ENCODE measurements around the gene LRP6.

The LRP6 gene

DNA sequence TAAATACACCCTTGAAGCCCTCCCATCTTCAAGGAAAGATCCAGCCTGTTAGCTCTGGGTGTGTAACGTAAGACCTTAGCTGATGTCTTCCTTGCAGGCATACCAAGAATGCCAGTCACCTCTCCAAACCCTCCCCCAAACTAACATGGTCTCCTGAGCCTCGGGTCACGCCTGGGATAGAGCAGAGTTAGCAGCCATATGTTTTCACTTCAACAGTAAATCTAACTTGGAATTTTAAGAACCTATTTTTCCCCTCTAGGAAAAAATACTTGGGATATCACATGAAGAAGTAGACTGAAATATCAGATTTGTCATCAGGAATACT lies 168.2 kb downstream of the LRP6 start:
- Histone ChIP-seq H3K36me3 (no peaks in the 10 kb centered on the region), H3K4me1 (ENCODE audit: control insufficient read depth in 1 of 2, insufficient read depth in 1 of 2, low read depth in 1 of 2, low read length in 1 of 2) (no peaks in the 10 kb centered on the region), H3K9me3 (no peaks in the 10 kb centered on the region), H3K4me3 (ENCODE audit: low read depth in 1 of 2, low read length in 1 of 2) (no peak overlapping the region), H3K27me3 (peaks cover 6% of the 10 kb centered on the region), H3K27ac (no peak overlapping the region)
- no peak for TF ChIP-seq CTCF (IDR thresholded peaks at IDR 0.05)

DNA sequence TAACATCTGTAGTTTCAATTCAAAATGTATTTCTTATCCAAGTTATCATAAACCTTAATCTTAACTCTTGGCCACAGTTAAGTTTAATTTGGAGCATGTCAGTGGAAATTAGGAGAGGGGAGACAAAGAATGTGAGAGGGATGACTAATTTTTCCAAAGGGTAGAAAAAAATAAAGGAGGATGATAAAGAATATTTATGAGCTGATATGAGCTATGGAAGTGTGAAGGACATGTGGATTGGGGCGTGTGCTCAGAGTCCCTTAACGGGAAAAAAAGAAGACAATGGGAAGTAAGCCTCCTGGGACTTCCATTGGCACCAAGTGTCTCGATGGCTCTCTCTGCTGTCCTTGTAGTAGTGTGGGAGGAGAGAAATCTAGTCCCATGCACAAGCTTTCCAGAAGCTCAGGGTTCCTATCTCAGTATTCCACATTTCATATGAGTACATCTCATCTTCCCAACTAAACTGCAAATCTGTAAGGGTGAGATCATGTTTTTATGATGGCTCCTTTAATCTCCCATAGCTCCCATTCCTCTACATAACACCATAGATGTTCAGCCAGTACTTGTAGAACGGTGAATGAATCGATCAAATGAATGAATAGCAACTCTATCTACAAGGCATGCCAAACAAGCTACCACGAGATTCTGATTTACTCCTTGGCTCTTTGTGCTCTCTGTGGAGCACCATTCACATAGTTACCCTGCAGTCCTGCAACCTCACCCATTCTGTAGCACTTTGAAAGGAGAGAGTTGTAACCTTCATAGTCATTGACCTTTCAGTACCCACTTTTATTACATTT lies 168.8 kb downstream of the LRP6 start:
- Histone ChIP-seq H3K9me3 (no peaks in the 10 kb centered on the region), H3K27me3 (peaks cover 6% of the 10 kb centered on the region), H3K36me3 (no peaks in the 10 kb centered on the region), H3K4me1 (ENCODE audit: control insufficient read depth in 1 of 2, insufficient read depth in 1 of 2, low read depth in 1 of 2, low read length in 1 of 2) (no peaks in the 10 kb centered on the region), H3K4me3 (ENCODE audit: low read depth in 1 of 2, low read length in 1 of 2) (no peak overlapping the region), H3K27ac (no peak overlapping the region)
- no peak for TF ChIP-seq CTCF (IDR thresholded peaks at IDR 0.05)

DNA sequence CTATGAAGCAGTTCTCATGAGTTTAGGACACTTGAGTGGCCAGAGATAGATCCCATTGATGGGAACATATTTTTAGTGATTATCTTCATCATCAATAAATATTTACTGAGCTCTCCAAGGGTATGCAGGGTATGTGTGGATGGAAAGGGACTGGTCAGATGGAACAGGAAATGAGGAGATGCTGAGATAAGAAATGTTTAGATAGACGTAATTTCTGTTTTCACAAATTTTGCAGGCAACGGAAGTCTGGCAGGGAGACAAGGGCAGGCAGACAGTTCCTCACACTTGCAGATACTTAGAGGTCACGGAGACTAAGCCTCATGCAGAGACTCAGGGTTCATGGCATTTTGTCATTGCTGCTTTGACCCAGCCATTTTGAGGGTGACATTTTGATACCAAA lies 171.8 kb downstream of the LRP6 start:
- Histone ChIP-seq H3K4me3 (ENCODE audit: low read depth in 1 of 2, low read length in 1 of 2) (no peak overlapping the region), H3K27me3 (peaks cover 10% of the 10 kb centered on the region), H3K9me3 (no peaks in the 10 kb centered on the region), H3K4me1 (ENCODE audit: control insufficient read depth in 1 of 2, insufficient read depth in 1 of 2, low read depth in 1 of 2, low read length in 1 of 2) (no peaks in the 10 kb centered on the region), H3K36me3 (no peaks in the 10 kb centered on the region), H3K27ac (no peak overlapping the region)
- TF ChIP-seq CTCF (IDR thresholded peaks at IDR 0.05) = no peak

- Histone ChIP-seq H3K27ac (no peak overlapping the region), H3K9me3 (no peaks in the 10 kb centered on the region), H3K27me3 (peaks cover 10% of the 10 kb centered on the region), H3K4me1 (ENCODE audit: control insufficient read depth in 1 of 2, insufficient read depth in 1 of 2, low read depth in 1 of 2, low read length in 1 of 2) (no peaks in the 10 kb centered on the region), H3K36me3 (no peaks in the 10 kb centered on the region), H3K4me3 (ENCODE audit: low read depth in 1 of 2, low read length in 1 of 2) (no peak overlapping the region)
- no peak for TF ChIP-seq CTCF (IDR thresholded peaks at IDR 0.05)
Observed at GRCh38 chr12:12094481-12094880, 172.4 kb downstream of the LRP6 start.

DNA sequence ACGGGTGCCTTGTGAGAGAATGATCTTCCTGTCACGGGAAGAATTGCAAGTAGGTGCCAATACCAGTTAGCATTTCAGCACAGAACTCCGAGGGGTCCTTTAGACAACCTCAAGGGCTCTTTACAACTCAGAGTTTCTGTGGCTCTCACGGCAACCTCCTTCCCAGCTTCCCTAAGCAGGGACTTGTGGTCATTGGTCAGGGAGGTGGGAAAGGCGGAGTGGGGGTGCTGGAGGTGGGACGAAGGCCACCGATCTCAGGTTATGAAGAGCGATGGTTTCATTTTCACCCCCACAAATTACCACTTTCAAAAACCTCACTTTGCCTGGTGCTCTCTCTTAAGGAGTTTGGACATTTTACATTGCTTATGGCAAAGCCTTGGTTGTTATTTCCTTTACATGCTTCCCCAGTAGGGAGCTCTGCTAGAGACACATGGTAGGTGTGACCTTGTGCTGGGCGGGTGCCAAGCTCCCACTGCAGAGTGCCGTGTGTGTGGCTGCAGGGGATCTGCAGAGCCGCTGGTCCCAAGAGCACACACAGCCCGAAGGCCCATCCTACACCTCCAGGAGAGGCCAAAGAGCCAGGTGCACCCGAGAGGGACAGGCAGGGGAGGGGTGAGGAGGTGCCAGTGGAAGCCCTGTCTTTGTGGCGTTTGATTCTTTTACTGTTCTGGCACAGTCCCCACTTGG lies 174.7 kb downstream of the LRP6 start:
- H3K27me3 ChIP-seq = peaks cover 10% of the 10 kb centered on the region
- H3K9me3 ChIP-seq = no peaks in the 10 kb centered on the region
- no peak for TF ChIP-seq CTCF (IDR thresholded peaks at IDR 0.05)
- H3K36me3 ChIP-seq = no peaks in the 10 kb centered on the region
- no peak overlapping the region for H3K4me3 ChIP-seq (ENCODE audit: low read depth in 1 of 2, low read length in 1 of 2)
- H3K27ac ChIP-seq = no peak overlapping the region
- H3K4me1 ChIP-seq (ENCODE audit: control insufficient read depth in 1 of 2, insufficient read depth in 1 of 2, low read depth in 1 of 2, low read length in 1 of 2) = no peaks in the 10 kb centered on the region
